Retinal pigment epithelial cell (primary cell): ENCODE data around the gene EFTUD2.

Experiments used
- DNase-seq: peaks from one replicate; pipeline ENCODE4 v3.0.0-alpha.2; 2010; ENCODE audit warnings: low read depth
- H3K4me3 ChIP-seq: 2 replicates; pipeline ENCODE4 v1.5.1; 2011; ENCODE audit warnings: mild to moderate bottlenecking, low read length, control low read depth, moderate library complexity
- TF ChIP-seq, protein P1 (sequence below): conservative IDR thresholded peaks from 2 replicates; pipeline ENCODE4 v1.5.1; 2011; ENCODE audit warnings: low read depth, low read length, control low read depth, inconsistent platforms

The EFTUD2 gene

DNA sequence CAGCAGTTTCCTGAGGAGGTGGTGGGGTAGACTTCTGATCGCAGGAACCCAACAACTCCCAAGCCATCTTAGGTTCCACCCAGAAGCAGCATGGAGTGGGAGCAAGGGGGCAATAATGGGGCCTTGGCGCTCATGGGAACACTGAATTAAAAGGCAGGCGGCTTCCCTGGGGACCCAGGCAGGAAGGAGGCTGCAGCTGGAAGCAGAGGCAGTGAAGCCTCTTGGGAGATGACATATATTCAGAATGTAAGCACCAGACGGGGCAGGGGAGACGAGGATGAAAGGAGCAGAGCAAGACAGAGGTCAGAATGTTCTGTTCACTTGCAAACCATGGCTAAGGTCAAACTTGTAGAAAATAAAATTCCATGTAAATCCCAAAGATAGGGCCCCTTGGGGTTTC is 48.6 kb downstream of the EFTUD2 start:
- DNase-seq: no peak
- TF ChIP-seq, protein P1, sequence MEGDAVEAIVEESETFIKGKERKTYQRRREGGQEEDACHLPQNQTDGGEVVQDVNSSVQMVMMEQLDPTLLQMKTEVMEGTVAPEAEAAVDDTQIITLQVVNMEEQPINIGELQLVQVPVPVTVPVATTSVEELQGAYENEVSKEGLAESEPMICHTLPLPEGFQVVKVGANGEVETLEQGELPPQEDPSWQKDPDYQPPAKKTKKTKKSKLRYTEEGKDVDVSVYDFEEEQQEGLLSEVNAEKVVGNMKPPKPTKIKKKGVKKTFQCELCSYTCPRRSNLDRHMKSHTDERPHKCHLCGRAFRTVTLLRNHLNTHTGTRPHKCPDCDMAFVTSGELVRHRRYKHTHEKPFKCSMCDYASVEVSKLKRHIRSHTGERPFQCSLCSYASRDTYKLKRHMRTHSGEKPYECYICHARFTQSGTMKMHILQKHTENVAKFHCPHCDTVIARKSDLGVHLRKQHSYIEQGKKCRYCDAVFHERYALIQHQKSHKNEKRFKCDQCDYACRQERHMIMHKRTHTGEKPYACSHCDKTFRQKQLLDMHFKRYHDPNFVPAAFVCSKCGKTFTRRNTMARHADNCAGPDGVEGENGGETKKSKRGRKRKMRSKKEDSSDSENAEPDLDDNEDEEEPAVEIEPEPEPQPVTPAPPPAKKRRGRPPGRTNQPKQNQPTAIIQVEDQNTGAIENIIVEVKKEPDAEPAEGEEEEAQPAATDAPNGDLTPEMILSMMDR: no peak
- no peak overlapping the region for H3K4me3 ChIP-seq

DNA sequence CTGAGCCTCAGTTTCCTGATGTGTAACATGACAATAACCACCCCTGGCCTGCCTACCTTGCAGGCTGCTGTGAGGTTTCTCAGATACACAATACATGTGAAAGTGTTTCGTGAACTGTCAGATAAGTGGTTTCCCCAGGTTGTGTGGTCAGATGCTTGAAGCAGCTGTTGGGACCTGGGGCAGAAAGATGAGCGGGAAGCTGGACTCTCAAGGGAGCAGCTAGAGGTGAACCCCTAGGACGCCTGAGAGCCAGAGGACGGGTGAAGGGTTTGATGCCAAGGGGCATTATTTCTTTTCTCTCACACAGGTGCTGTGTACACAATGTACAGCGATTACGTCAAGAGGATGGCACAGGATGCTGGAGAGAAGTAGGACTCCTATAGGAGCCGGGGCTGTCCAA is 49.2 kb downstream of the EFTUD2 start:
- H3K4me3 ChIP-seq: no peak overlapping the region
- TF ChIP-seq, protein P1: no peak
- no peak for DNase-seq

DNA sequence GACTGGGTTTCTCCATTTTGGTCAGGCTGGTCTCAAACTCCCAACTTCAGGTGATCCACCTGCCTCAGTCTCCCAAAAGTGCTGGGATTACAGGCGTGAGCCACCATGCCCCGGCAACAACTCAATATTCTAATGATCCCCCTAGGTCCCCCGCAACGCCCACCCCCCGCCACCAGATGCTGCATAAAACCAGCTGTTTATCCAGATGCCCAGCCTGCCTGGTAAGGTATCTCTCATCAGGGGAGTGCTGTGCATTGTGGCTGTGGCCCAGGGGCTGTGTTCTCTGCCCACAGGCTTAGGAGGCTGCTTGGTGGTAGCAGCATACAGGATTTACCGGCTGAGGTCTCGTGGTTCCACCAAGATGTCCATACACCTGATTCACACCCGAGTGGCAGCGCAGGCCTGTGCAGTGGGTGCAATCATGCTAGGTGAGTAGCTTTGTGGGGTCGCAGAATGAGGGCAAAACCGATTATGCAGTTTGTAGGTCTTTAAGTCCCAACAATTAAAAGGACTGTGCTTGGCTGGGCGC is 50.2 kb downstream of the EFTUD2 start:
- no peak overlapping the region for H3K4me3 ChIP-seq
- no peak for DNase-seq
- TF ChIP-seq, protein P1: no peak

DNA sequence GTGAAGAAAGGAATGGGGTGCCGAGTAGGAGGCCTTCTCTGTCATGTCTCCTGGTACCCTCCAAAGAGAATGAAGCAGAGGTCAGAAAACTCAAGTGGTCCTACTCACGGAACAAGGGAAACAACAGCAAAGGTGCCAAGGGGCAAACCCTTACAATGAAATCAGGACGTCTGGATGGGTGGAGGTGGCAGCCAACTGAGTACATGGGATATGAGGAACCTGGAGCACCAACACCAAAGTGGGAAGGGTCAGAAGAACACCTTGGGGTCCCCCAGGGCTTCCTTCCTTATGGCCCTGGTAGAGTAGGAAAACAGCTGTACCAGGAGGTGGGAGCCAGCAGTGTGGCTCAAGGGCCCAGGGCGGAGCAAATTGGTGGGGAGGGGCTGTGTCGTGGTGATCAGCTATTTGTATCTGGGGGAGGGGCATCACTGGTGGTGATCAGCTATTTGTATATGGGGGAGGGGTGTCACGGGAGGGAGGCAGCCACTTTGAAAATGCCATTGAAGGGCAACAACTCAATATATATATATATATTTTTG is 50.9 kb downstream of the EFTUD2 start:
- no peak overlapping the region for H3K4me3 ChIP-seq
- no peak for DNase-seq
- TF ChIP-seq, protein P1: no peak

DNA sequence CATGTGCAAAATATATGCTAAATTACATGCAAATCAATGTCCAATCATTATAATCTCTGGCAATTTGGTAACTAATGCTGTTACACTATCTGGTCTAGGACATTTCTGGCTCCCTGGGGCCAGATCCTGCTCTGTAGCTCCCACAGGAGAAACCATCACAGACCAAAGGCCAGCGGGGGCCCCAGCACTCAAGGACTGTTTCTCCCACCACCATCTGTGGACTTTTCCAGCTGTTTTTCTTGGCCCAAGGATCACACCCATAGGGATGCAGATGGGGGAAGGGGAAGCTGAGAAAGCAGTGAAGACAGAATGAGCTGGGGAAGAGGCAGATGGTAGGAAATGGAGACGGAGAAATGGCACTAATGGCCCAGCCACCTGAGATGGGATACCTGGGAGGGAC is 51.7 kb downstream of the EFTUD2 start, which contains the start of gene HIGD1B:
Gene HIGD1B, plus strand, starts transcription at position 298 of the 400 bp plus-strand sequence. CDS start 270 bp downstream, outside the sequence.
- TF ChIP-seq, protein P1: no peak
- H3K4me3 ChIP-seq: no peak within 1 kb of the TSS
- no peak for DNase-seq

DNA sequence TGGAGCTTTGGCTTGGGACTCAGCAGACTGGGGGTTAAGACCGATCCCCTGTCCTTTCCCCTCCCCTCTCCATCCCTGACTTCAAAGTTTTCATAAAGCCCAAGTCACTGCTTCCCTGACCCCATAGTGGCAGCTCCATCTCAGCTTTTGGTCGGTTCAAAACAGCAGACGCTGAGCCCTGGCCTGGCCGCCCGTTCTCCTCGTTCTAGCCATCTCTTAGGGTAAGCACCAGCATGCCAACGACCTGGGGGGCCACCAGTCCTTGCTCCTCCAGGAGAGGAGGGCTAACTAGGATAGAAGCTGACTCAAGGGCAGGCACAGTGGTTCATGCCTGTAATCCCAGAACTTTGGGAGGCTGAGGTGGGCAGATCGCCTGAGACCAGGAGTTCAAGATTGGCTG is 53.0 kb downstream of the EFTUD2 start:
- H3K4me3 ChIP-seq: no peak overlapping the region
- TF ChIP-seq, protein P1: no peak

DNA sequence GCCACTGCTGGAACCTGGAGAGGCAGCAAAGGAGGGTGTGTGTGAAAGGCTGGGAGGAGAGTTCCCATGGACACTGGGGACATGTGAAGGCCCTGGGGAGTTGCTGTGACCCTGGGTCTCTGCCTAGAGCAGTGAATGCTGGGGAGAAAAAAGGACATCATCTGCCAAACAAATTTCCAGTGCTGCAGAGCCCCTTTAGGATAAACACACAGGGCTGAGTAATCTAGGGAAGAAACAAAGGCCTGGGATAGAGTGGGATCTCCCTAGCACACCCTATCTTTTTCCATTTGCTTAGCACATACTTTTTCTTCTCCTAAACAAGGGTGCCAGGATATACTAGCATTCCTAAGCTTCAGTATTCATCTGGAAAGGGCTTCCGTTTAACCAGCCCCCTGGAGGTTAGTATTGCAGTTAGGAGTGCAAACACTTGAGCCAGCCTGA is 54.8 kb downstream of the EFTUD2 start:
- no peak overlapping the region for H3K4me3 ChIP-seq
- DNase-seq: no peak
- TF ChIP-seq, protein P1: peak; percentile 12

More for the DNA sequence above, 53.0 kb downstream of the EFTUD2 start:
- no peak for DNase-seq
